Natural killer cell (primary cell): ENCODE results near the gene ZC3H7B. TPM values are rescaled to one million over a fixed set of nuclear protein-coding genes. Genes with fewer than 3 reads are reported as not detected.

Experiments
- ATAC-seq, 3 donors: fragments of 150-1000 bp in 2 of 3; fragments of 200-7000 bp in 1 of 3; cut with Tn5 transposase; 1 replicate in 1 of 3; 2 replicates in 2 of 3; pipeline ENCODE4 v1.10.0; 2021; ENCODE audit warnings: mild to moderate bottlenecking in 2 of 3, moderate library complexity in 2 of 3
- DNase-seq, 2 donors: peaks; one replicate each; pipeline versions ENCODE4 v3.0.0 to v3.0.0-alpha.2; 2013 to 2021; ENCODE audit warnings: mixed read lengths in 1 of 2
- H3K27ac ChIP-seq: one replicate; pipeline ENCODE4 v1.5.1; 2013; ENCODE audit warnings: mild to moderate bottlenecking, low read length
- H3K27me3 ChIP-seq: one replicate; pipeline ENCODE4 v1.6.1; 2013; ENCODE audit warnings: low read length; ENCODE audit not compliant: control insufficient read depth, insufficient read depth
- H3K36me3 ChIP-seq: one replicate; pipeline ENCODE4 v1.6.1; 2013; ENCODE audit warnings: low read length; ENCODE audit not compliant: control insufficient read depth, insufficient read depth
- H3K4me1 ChIP-seq: one replicate; pipeline ENCODE4 v1.6.1; 2013; ENCODE audit warnings: low read length; ENCODE audit not compliant: control insufficient read depth, insufficient read depth
- H3K4me3 ChIP-seq: one replicate; pipeline ENCODE4 v1.5.1; 2013; ENCODE audit warnings: low read length
- H3K9me3 ChIP-seq: one replicate; pipeline ENCODE4 v1.6.1; 2013; ENCODE audit warnings: low read length; ENCODE audit not compliant: control insufficient read depth, insufficient read depth
- H3K27ac Mint-ChIP-seq, 2 donors: one replicate each; pipeline ENCODE4 v1.8.0; 2022; ENCODE audit warnings: mild to moderate bottlenecking in 2 of 2, mixed read lengths in 2 of 2, moderate library complexity in 1 of 2
- H3K27me3 Mint-ChIP-seq, 2 donors: one replicate each; pipeline ENCODE4 v1.8.0; 2022; ENCODE audit warnings: low read depth in 2 of 2, mixed read lengths in 2 of 2
- H3K36me3 Mint-ChIP-seq: one replicate; pipeline ENCODE4 v1.8.0; 2022; ENCODE audit warnings: mixed read lengths
- H3K4me1 Mint-ChIP-seq, 2 donors: one replicate each; pipeline ENCODE4 v1.8.0; 2022; ENCODE audit warnings: mixed read lengths in 2 of 2
- H3K4me3 Mint-ChIP-seq: one replicate; pipeline ENCODE4 v1.8.0; 2022; ENCODE audit warnings: mild to moderate bottlenecking, moderate library complexity, mixed read lengths
- H3K9me3 Mint-ChIP-seq, 2 donors: one replicate each; pipeline ENCODE4 v1.8.0; 2022; ENCODE audit warnings: mixed read lengths in 2 of 2
- WGBS: methylation state at CpG from one replicate; pipeline ENCODE4 v1.1.7; 2013; ENCODE audit warnings: missing lambda C conversion rate; ENCODE audit not compliant: insufficient coverage; 5-methylcytosine and 5-hydroxymethylcytosine counted together
- intact Hi-C: fragments of 100-400 bp; cut with micrococcal nuclease; formaldehyde crosslinking; loops from one replicate; pipeline ENCODE4 v1.14.2; 2022
- total RNA-seq, 4 donors: library from RNA; stranded (reverse); fragments of 120-200 nt in 1 of 4; gene quantifications; one replicate each; pipeline versions ENCODE4 v1.2.3 to v1.2.4, GENCODE V29; 2013 to 2022
- TF ChIP-seq, protein P1 (sequence below): fragments of 200-600 bp; IDR thresholded peaks from one replicate; pipeline ENCODE4 v1.8.0; 2022; ENCODE audit warnings: antibody characterized with exemption

Gene ZC3H7B
- total RNA-seq, 3 donors from 2014 or later (not counting 1 experiment from before 2014, with no cell fraction given), result 33.9 to 40.3 (median 38.3) TPM

DNA sequence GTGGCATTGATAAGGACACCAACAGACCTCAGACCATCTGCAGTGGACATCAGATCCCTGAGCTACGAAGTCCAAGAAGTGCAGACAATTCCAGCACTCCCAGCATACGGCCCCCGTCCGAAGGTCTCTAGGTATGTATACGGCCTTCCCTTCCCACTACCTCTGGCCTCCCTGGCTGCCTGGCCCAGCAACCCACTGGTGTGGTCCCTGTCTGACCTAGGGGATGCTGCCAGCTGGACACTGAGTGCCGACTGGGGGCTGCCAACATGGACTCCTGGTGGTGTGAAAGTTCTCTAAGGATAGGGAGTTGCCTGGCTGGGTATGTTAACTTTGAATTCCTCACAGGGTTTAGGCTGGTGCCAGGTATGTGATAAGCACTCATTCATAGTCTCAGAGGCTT, 62.9 kb downstream of the ZC3H7B start:
- H3K36me3 ChIP-seq, result no peaks in the 10 kb centered on the region
- ATAC-seq (no peak), DNase-seq (no peak)
- no peaks in the 10 kb centered on the region for H3K9me3 ChIP-seq
- H3K9me3 Mint-ChIP-seq, result no peaks in the 10 kb centered on the region
- no peak overlapping the region for H3K27ac ChIP-seq
- no peaks in the 10 kb centered on the region for H3K4me1 Mint-ChIP-seq
- no peak overlapping the region for H3K4me3 Mint-ChIP-seq
- no peak overlapping the region for H3K27ac Mint-ChIP-seq
- H3K27me3 Mint-ChIP-seq, result no peaks in the 10 kb centered on the region
- intact Hi-C loops, result no loop called here
- no peaks in the 10 kb centered on the region for H3K36me3 Mint-ChIP-seq
- no peaks in the 10 kb centered on the region for H3K27me3 ChIP-seq
- H3K4me1 ChIP-seq, result no peaks in the 10 kb centered on the region
- H3K4me3 ChIP-seq, result no peak overlapping the region
- 98% methylated on average over 6 of the region's 6 CpGs for WGBS
- TF ChIP-seq, protein P1, sequence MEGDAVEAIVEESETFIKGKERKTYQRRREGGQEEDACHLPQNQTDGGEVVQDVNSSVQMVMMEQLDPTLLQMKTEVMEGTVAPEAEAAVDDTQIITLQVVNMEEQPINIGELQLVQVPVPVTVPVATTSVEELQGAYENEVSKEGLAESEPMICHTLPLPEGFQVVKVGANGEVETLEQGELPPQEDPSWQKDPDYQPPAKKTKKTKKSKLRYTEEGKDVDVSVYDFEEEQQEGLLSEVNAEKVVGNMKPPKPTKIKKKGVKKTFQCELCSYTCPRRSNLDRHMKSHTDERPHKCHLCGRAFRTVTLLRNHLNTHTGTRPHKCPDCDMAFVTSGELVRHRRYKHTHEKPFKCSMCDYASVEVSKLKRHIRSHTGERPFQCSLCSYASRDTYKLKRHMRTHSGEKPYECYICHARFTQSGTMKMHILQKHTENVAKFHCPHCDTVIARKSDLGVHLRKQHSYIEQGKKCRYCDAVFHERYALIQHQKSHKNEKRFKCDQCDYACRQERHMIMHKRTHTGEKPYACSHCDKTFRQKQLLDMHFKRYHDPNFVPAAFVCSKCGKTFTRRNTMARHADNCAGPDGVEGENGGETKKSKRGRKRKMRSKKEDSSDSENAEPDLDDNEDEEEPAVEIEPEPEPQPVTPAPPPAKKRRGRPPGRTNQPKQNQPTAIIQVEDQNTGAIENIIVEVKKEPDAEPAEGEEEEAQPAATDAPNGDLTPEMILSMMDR, result no peak

DNA sequence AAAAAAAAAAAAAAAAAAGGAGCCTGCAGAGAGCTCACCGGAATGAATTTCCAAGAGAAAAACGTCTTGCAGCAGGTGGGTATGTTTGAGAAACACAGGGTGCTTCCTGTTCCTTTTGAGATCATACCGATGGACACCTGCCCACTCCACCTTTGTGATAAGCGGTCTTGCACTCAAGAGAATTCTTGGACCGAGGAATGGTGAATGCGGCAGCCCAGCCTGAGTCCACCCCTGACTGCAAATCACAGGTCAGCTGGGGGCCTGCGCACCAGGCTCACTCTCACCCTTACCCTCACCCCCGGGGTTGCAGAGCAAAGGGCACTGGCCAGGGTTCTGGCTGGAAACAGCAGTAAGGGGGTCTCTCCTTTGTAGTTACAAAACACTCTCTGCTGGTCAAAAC, 63.6 kb downstream of the ZC3H7B start:
- Histone ChIP-seq H3K27ac (no peak overlapping the region), H3K9me3 (no peaks in the 10 kb centered on the region), H3K4me3 (no peak overlapping the region), H3K36me3 (no peaks in the 10 kb centered on the region), H3K27me3 (no peaks in the 10 kb centered on the region), H3K4me1 (no peaks in the 10 kb centered on the region)
- Mint-ChIP-seq H3K4me3 (no peak overlapping the region), H3K4me1 (no peaks in the 10 kb centered on the region), H3K36me3 (no peaks in the 10 kb centered on the region), H3K27ac (no peak overlapping the region), H3K9me3 (no peaks in the 10 kb centered on the region), H3K27me3 (no peaks in the 10 kb centered on the region)
- WGBS, result 90% methylated on average over 7 of the region's 8 CpGs
- ATAC-seq, result no peak
- intact Hi-C loops, result no loop called here
- TF ChIP-seq, protein P1, result no peak
- no peak for DNase-seq

DNA sequence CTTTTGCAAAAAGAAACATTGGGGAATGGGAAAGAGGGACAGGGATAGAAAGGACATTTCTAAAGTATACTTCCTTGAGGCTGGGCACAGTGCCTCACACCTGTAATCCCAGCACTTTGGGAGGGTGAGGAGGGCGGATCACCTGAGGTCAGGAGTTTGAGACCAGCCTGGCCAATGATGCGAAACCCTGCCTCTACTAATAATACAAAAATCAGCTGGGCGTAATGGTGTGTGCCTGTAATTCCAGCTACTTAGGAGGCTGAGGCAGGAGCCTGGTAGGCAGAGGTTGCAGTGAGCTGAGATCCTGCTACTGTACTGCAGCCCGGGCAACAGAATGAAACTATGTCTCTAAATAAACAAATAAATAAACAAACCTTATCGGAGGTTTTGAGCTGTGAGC, 64.1 kb downstream of the ZC3H7B start:
- H3K27ac ChIP-seq, result no peak overlapping the region
- Mint-ChIP-seq H3K9me3 (no peaks in the 10 kb centered on the region), H3K4me1 (no peaks in the 10 kb centered on the region), H3K27me3 (no peaks in the 10 kb centered on the region), H3K27ac (no peak overlapping the region), H3K4me3 (no peak overlapping the region), H3K36me3 (no peaks in the 10 kb centered on the region)
- ATAC-seq (no peak), DNase-seq (no peak)
- no peaks in the 10 kb centered on the region for H3K27me3 ChIP-seq
- intact Hi-C loops, result no loop called here
- no peaks in the 10 kb centered on the region for H3K36me3 ChIP-seq
- TF ChIP-seq, protein P1, result no peak
- no peak overlapping the region for H3K4me3 ChIP-seq
- WGBS, result 92% methylated on average over 3 of the region's 5 CpGs
- H3K9me3 ChIP-seq, result no peaks in the 10 kb centered on the region
- H3K4me1 ChIP-seq, result no peaks in the 10 kb centered on the region

DNA sequence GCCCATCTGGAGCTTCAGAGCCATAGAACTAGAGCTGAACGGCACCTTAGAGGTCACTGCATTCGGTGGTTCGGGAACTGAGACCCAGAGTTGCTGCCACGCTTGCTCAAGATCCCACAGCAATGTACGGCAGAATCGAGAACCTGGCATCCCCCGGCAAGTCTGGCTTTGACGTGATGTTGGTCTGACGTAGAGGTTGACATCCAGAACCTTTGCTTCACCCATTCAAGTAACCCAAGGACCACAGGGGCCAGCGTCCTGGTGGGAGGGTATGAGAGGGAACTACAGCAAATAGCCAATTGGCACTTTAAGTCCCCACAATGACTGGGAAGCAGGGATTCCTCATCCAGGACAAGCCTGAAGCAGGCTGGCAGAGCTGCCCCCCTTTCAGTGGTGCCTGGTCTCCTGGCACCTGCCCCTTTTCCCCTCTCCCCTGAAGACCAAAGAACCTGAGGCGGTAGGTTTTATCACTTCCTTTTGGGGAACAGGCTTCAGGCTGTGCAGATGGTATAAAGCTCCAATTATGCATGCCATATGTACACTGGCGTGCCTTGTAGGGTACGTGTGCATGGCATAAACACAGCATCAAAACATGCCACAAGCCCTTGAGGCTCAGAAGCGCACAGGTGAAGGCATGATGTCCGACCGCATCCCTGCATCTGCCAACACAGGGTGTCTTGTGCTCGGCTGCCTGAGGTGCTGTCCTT, 65.2 kb downstream of the ZC3H7B start:
- Histone ChIP-seq H3K36me3 (no peaks in the 10 kb centered on the region), H3K4me3 (no peak overlapping the region), H3K9me3 (no peaks in the 10 kb centered on the region), H3K27me3 (no peaks in the 10 kb centered on the region), H3K4me1 (no peaks in the 10 kb centered on the region), H3K27ac (no peak overlapping the region)
- WGBS, result 64% methylated on average over 14 of the region's 17 CpGs
- H3K9me3 Mint-ChIP-seq, result no peaks in the 10 kb centered on the region
- no peaks in the 10 kb centered on the region for H3K36me3 Mint-ChIP-seq
- H3K27ac Mint-ChIP-seq, result no peak overlapping the region
- intact Hi-C loops, result no loop called here
- ATAC-seq (no peak), DNase-seq (no peak)
- TF ChIP-seq, protein P1, result no peak
- no peak overlapping the region for H3K4me3 Mint-ChIP-seq
- H3K4me1 Mint-ChIP-seq, result no peaks in the 10 kb centered on the region
- peaks cover 7% of the 10 kb centered on the region in 2 donors for H3K27me3 Mint-ChIP-seq
